GM10266 (cell line): Measurements from ENCODE around the gene PTTG1.

ENCODE experiments used
- DNase-seq: peaks from one replicate; pipeline ENCODE4 v3.0.0; 2012; ENCODE audit errors: extremely low spot score
- TF ChIP-seq, protein P1 (sequence below): IDR thresholded peaks from 2 replicates; pipeline ENCODE4 v1.5.1; 2012; ENCODE audit warnings: mild to moderate bottlenecking, low read depth; ENCODE audit not compliant: control insufficient read depth, insufficient read depth; ENCODE audit errors: missing control alignments

Gene PTTG1

DNA sequence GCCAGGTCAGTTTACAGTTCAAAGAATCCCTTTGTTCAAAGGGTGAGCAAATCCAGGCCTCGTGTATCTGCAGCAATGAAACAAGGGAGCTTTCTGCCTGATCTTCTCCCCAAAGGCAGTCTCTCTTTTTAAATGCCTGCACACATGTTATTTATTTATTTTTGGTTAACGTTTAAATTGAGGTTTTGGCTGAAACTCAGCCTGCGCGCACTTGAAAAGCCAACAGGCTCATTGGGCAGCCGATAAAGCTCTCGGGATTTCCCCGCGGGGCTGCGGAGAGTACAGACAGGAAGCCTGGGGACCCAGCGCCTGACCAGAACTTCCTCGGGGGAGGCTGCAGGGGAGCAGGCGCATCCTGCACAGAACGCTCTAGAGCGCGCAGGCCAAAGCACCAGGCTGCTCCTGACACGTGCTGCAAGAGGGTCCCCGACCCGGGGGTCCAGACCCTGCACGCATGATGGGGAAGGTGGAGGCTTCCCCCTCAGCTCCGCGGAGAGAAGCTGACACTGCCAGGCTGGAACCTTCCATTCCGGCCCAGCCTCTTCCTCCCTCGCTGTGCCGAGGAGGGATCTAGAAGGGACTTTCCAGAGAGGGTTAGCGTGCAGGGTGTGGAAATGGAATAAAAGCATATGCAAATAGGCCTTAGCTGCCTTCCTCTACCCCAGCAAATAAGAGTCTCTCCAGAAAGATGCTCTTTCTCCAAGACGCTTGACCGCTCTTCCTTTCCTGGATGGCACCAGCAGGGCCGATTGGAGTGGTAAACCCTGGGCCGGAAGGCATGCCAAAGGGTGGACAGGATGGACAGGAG is 46.1 kb downstream of the PTTG1 start:
- peak; percentile 77 for DNase-seq
- TF ChIP-seq, protein P1, sequence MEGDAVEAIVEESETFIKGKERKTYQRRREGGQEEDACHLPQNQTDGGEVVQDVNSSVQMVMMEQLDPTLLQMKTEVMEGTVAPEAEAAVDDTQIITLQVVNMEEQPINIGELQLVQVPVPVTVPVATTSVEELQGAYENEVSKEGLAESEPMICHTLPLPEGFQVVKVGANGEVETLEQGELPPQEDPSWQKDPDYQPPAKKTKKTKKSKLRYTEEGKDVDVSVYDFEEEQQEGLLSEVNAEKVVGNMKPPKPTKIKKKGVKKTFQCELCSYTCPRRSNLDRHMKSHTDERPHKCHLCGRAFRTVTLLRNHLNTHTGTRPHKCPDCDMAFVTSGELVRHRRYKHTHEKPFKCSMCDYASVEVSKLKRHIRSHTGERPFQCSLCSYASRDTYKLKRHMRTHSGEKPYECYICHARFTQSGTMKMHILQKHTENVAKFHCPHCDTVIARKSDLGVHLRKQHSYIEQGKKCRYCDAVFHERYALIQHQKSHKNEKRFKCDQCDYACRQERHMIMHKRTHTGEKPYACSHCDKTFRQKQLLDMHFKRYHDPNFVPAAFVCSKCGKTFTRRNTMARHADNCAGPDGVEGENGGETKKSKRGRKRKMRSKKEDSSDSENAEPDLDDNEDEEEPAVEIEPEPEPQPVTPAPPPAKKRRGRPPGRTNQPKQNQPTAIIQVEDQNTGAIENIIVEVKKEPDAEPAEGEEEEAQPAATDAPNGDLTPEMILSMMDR: no peak

DNA sequence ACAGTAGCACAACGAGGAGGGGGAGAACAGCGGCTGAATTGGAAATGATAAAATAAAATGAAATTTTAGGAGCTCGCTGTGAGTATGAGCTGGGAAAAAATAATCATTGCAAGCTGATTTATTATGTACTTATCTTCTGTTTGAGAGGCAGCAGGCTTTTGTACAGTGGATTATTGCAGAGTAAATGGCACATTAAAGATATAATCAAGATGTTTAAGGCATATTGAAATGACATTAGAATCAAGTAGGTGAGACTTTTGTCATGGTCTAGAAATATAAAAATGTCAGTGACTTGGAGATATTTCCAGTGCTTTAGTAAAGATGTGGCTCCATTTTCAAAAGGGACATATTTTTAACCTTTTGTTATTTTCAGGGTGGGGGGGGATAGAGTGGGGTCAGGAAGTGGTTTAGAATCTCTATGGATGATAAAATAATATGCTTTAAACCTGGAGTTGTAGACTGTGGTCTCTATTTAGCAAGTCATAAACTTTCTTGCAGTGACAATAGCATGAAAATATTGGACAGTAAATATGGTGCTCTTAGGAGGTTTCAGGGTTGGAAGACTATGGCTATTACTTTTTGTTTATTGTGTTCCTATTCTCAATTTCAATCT is 46.8 kb downstream of the PTTG1 start:
- TF ChIP-seq, protein P1: no peak
- no peak for DNase-seq

DNA sequence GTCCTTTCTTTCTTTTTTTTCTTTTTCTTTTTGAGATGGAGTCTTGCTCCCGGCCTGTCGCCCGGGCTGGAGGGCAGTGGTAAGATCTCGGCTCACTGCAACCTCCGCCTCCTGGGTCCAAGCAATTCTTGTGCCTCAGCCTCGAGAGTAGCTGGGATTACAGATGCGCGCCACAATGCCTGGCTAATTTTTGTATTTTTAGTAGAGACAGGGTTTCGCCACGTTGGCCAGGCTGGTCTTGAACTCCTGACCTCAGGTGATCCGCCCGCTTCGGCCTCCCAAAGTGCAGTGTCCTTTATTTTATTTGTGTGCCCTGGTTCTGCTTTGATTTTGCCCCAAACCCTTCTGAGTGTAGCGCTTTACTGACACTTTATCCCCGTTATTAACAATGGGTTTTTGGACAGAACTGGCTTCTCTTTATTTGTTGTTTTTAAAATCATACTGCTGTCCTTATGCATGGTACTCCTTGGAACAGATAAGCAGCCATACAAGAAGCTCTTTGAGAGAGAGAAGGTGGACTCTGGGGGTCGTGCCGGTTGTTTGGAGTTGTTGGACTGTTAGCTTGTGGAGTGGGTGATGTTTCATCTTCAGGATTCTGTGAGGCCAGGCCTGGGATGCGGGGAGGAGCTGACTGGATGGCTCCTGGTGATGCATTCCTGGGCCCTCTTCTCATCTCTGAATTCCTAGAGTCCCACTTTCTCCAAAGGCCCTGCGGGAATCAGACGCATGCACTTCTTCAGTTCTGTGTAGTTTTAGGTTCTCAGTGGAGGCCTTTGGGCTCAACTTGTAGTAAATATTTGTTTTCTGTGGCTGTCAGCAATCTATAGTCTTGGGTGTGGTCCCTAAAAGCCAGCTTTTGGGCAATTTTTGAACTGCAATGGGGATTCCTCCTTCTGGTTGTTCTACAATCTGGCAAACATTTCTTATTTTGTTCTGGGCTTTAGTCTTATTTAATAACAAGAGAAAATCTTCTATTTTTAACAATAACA is 47.8 kb downstream of the PTTG1 start:
- DNase-seq: no peak
- TF ChIP-seq, protein P1: no peak

DNA sequence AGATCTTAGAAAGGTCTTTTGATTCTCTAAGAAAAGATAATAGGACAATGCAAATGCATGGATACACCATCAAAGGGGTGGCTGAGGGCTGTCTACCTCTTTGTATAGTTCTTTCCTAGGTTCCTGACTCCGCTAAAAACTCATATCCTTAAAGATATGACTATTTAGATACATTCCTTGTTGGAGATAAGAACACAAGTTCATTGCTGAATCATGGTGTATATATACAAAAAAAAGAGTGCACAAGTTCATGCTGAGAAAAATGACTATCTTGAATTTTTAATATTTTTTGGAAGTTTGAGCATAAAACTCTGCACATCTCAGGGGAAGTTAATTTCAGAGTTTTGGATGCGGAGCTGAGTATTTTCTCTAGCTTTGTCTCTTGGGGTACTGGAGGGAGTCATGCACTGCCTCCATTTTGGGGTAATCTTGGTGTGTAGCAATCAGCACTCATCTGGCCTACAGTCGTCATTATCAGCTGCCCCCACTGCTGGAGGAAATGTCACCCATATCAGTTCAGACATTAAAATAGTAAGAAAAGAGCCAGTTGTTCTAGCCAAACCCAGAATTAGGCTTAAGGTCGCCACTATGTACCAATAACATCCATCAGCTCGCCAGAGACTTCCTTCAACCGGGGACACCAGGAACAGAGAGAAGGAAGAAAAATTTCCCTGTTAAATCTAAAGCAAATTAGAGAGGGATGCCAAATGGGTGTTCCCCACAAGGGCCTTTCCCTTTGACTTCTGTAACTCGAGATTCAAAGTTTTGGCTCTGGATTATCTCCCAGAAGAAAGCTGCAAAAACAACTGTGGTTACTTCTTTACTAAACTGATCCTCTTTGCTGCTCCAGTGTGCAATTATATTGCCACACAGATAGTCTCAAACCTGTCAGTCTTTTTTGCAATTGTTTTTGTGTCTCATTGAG is 49.0 kb downstream of the PTTG1 start:
- DNase-seq: no peak
- TF ChIP-seq, protein P1: no peak

DNA sequence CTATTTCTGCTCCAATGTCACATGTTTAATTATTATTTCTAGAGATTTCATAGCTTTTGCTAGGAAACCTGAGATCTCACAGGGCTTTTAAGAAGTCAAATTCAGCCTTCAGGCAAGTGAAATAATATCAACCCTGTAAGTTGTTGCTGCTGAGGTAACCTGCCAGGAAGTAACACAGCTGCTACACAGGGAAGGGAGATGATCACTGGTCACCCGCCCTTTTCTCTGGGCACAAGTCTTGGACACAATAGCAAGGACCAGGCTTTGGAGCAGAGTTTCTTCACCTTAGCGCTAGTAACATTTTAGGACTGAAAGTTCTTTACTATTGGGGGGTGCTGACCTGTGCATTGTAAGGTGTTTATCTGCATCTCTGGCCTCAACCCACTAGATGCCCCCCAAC is 50.1 kb downstream of the PTTG1 start:
- DNase-seq: no peak
- TF ChIP-seq, protein P1: no peak

DNA sequence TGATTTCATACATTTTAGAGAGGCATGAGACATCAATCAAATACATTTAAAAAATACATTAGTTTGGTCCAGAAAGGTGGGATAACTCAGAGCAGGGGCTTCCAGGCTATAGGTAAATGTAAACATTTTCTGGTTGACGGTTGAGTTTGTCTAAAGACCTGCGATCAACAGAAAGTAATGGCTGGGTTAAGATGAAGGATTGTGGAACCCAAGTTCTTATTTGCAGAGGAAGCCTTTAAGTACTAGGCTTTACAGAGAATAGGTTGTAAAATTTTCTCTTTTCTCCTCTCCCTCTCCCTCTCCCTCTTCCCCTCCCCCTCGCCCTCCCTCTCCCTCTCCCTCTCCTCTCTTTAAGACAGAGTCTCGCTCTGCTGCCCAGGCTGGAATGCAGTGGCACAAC is 50.8 kb downstream of the PTTG1 start:
- TF ChIP-seq, protein P1: no peak
- no peak for DNase-seq
